ENCODE measurements around the gene KLK15.

DNA sequence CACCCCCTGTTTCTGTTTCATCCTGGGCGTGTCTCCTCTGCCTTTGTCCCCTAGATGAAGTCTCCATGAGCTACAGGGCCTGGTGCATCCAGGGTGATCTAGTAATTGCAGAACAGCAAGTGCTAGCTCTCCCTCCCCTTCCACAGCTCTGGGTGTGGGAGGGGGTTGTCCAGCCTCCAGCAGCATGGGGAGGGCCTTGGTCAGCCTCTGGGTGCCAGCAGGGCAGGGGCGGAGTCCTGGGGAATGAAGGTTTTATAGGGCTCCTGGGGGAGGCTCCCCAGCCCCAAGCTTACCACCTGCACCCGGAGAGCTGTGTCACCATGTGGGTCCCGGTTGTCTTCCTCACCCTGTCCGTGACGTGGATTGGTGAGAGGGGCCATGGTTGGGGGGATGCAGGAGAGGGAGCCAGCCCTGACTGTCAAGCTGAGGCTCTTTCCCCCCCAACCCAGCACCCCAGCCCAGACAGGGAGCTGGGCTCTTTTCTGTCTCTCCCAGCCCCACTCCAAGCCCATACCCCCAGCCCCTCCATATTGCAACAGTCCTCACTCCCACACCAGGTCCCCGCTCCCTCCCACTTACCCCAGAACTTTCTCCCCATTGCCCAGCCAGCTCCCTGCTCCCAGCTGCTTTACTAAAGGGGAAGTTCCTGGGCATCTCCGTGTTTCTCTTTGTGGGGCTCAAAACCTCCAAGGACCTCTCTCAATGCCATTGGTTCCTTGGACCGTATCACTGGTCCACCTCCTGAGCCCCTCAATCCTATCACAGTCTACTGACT lies 21.4 kb upstream of the KLK15 start, which contains the start of gene KLK3:
- no peak for TF ChIP-seq POLR2A (IDR thresholded peaks at IDR 0.05; ENCODE audit: low read length)
- no peak for TF ChIP-seq GATA1 (IDR thresholded peaks at IDR 0.05; ENCODE audit: low read depth, low read length)

Data from erythroblast (primary cell).